GM18870 (cell line): ENCODE measurements around the gene ELOVL4.

ENCODE experiments used
- ATAC-seq: cut with Tn5 transposase; IDR thresholded peaks from one replicate; pipeline ENCODE4 v1.9.1; 2021; ENCODE audit warnings: moderate library complexity; ENCODE audit not compliant: unreplicated experiment

Gene ELOVL4

GRCh38 chr6:79947191-79948186 lies at the start of gene ELOVL4:
ELOVL4 (minus strand) TSS chr6:79947553; CDS start chr6:79947279, 274 bp downstream.
- ATAC-seq = no peak

GRCh38 chr6:79993911-79994309 lies 46.6 kb upstream of the ELOVL4 start:
- no peak for ATAC-seq

DNA sequence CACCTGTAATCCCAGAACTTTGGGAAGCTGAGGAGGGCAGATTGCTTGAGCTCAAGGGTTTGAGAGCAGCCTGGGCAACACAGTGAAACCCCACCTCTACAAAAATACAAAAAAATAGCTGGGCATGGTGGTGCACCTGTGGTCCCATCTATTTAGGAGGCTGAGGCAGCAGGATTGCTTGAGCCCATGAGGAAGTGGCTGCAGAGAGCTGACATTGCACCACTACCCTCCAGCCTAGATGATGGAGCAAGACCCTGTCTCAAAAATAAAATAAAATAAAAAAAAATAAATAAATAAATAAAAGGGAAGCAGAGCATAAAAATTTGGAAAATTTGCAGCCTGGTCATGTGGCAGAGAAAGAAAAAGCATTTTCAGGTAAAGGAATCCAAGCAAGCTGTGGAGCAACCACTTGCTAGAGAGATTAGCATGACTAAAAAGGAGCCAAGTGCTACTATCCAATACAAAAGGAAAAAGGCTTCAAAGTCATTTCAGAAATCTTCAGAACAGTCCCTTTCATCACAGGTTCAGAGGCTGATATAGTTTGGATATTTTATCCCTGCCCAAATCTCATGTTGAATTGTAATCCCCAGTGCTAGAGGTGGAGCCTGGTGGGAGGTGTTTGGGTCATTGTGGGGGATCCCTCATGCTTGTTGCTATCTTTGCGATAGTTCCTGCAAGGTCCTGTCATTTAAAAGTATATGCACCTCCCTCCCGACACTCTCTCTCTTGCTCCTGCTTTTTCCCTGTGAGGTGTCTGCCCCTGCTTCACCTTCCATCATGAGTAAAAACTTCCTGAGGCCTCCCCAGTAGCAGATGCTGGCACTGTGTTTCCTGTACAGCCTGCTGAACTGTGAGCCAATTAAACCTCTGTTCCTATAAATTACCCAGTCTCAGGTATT lies 45.9 kb upstream of the ELOVL4 start:
- ATAC-seq = no peak

GRCh38 chr6:79989641-79990040 lies 42.3 kb upstream of the ELOVL4 start:
- no peak for ATAC-seq

- ATAC-seq = no peak
Observed at GRCh38 chr6:79985128-79985527, 37.8 kb upstream of the ELOVL4 start.

DNA sequence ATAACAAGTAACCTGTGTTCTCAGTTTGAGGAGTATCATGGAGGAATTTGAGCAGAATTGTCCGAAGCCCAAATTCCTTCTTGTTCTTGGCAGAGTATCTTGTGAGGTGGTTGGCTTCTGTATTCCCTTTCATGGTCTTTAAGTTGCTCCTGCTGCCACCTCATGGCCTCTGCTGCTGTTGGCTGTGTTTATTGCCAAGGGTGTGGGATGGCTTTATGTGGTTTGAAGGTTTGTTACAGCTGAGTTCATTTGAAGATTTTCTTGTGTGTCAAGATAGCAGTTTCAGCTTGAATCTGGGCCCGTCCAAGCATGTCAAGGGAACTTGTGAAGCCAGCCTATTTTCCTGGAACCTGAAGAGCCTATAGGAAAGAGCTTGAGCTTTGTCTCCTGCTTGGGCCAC lies 36.9 kb upstream of the ELOVL4 start:
- peak; percentile 63 for ATAC-seq

DNA sequence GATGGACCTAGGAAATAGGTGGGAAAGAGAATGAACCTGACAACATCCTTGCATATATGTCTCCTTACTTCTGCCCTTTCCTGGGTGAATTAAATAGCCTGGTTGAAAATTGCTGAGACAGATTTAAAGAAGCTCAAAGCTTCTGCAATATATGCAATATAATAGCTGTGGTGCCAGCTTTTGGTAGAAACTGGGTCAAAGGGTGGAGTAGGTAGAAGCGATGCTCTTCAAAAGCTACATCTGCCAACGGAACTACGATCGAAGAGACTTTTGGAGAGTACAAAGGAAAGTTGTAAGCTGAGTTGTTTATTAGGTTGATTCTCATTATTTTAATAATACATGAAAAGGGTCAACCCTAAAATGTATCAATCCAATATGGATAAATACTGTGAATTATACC lies 34.3 kb upstream of the ELOVL4 start:
- ATAC-seq = no peak

DNA sequence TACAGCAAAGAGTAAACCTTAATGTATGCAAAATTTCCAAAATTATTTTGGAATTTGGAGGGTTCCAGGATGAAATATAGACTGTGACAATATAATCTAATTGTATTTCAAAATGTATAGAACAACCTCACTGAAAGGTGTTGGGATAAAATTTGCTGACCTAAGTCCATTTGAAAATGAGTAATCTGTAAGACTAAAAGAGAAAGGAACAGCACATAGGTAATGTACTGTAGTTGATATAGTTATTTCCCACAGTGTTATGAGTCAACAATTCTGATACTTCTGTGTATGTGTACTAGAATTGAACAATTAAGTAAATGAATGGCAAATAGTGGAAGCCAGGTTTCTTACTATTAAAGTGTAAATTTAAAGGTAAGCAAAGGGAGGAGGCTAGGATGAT lies 23.8 kb upstream of the ELOVL4 start:
- no peak for ATAC-seq

- no peak for ATAC-seq
Observed at GRCh38 chr6:79969784-79970183, 22.4 kb upstream of the ELOVL4 start.

DNA sequence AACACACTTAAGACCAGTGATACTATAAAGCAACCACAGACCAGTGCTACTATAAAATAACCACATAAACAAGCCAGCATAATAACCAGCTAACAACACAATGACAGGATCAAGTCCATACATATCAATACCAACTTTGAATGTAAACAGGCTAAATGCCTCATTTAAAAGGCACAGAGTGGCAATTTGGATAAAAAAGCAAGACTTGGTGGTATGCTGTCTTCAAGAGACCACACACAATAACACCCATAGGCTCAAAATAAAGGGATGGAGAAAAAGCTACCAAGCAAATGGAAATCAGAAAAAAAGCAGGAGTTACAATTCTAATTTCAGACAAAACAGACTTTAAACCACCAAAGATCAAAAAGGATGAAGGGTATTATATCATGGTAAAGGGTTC lies 19.8 kb upstream of the ELOVL4 start:
- no peak for ATAC-seq

DNA sequence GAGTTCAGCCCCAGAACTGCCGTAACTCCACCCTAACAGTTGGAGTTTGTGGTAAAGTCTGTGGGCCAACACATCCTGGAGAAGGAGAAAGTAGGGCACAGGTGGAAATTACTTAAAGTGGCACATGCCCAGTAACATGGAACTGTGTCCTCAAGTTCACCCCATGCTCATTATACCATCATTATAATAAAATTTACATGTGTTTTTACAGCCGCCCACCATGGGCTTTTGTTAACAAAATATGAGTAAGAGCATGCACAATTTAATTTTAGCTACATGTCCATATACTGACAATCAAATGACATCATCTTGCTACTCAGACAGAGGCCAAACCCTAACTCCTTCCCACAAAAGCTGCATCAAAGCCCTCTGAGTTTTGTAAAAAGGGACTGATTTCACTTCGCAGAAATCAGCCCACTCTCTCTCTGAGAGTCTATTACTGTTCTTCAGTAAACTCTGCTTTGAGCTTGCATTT lies 17.3 kb upstream of the ELOVL4 start:
- ATAC-seq = no peak

DNA sequence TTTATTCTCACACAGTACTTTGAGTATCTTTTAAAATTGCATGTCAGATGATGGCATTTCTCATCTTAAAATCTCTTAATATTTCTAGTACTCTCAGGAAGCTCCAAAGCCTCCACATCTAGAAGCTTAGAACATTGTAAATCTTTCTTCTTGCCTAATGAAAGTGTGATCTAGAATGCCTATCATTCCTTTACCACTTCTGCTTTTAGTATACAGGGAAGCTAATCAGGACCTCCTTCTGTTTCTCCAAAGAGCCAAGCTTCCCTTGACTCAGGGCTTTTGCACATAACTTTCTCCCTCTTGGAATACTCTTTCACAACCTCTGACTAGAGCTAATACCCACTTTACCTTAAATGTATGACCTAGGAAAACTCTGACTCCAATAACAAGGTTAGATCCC lies 7.5 kb upstream of the ELOVL4 start:
- no peak for ATAC-seq

GRCh38 chr6:79949233-79949632 lies 1.9 kb upstream of the ELOVL4 start:
- peak; percentile 77 for ATAC-seq

GRCh38 chr6:79946272-79947190 lies 822 bp downstream of the ELOVL4 start:
- ATAC-seq = no peak

DNA sequence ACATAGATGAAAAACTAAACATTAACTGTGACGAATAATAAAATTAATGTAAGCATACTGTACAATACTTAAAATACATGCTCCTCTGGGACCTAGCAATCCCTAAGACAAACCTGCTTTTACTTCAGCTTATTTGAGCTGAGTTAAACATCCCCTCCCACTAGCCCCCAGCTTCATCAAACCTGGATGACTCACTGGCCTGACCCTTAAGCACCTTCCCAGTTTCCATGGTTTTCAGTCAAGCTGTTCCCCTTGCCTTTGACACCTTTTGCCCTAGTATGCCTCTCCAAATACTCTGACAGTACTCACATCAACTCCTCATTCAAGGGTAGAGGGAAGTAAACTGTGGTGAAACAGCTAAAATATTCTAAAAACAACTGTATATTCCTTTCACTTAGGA lies 4.2 kb downstream of the ELOVL4 start:
- no peak for ATAC-seq

GRCh38 chr6:79941489-79942151 lies 5.7 kb downstream of the ELOVL4 start:
- ATAC-seq = no peak

- ATAC-seq = no peak
Observed at GRCh38 chr6:79928478-79928998, 18.8 kb downstream of the ELOVL4 start.

- no peak for ATAC-seq
Observed at GRCh38 chr6:79927758-79928157, 19.6 kb downstream of the ELOVL4 start.

GRCh38 chr6:79923270-79923669 lies 24.1 kb downstream of the ELOVL4 start:
- no peak for ATAC-seq

DNA sequence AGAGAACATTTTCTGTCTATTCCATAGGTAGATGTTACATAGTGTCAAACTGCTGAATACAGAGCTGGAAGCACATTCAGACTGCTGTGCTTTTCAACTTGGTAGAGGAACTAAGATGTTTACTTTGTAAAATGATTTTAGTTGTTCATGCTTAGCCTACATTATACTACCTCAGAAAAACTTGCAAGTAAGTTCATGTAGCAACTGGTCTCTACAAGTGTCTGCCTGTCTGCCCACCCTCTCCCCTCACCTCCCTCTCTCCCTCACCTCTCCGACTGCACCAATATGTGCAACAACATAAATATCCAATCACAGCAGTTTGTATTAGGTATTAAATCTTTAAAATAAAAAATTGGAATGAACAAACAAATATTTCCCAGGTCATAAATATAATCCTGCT lies 25.3 kb downstream of the ELOVL4 start:
- no peak for ATAC-seq
